NCI-H2227 (cell line): ENCODE results near the gene HK1.
"Not testable (repeated sequence)": the region's sequence is repeated elsewhere in the genome, so short reads cannot be mapped to it uniquely, and the experiment has no call there.

ENCODE experiments used
- DNase-seq: peaks from one replicate; lab custom pipeline; 2025; ENCODE audit not compliant: unreplicated experiment; lab: John Stamatoyannopoulos, UW

HK1 gene

DNA sequence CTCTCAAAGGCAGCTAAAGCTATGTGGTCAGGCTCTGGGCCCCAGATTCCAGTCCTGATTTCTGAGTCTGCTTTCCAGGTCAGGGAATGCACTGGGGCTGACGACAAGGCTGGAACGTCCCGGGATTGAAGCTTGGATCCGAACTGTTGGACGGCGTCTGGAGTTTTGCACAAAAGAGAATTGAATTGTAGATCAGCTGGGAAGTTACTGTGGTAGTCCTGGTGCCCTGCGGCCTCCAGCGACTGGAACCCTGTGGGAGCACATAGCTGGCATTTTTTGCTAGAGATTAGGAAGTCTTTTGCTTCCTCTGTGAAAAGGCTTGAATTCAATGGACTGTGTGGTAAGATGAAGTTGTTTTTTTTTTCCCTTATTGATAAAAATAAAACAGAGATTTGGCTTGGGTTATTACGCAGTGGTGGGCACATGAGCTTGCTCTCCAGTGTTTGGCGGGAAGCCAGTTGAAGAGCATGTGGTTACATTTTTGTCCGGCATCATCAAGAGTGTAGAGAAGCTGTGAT lies at the start of gene HK1:
Gene HK1, plus strand, starts transcription at position 51 of the 518 bp plus-strand sequence.
- DNase-seq = no peak

DNA sequence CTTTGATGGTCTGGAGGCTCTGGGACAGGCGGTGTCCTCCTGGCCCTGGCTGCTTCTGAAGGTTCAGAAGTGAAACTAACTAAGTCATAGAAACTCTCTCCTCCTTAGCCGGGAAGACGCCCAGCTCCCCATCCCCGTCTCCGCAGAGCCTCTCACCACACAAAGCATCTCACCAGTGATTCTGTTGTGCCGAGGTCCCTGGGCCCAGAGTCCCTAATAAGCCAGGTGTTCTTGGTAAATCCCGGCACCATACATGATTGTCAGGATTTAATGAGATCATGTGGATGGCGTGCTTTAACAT lies 48.7 kb upstream of the HK1 start:
- DNase-seq = no peak

GRCh38 chr10:69230128-69230527 lies 48.2 kb upstream of the HK1 start:
- no peak for DNase-seq

DNA sequence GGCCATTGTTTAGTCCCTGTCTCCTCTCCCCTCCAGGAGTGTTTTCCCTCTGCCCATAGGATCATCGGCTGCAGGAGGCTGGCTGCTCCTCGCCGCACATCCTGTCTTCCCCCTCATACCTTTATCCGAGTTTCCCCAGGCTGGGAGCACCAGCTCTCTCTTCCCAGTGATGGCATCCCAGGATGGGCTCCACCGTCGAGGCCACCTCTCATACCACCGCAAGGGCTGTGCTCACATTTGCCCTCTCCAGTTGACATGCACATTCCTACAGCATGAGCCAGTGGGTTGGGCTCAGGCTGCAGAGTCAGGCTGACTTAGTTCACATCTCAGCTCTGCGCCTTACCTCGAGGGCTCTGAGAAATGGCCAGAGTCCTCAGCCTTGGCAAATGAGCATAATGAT lies 46.0 kb upstream of the HK1 start:
- no peak for DNase-seq

GRCh38 chr10:69232736-69233480 lies 45.4 kb upstream of the HK1 start:
- DNase-seq = no peak

DNA sequence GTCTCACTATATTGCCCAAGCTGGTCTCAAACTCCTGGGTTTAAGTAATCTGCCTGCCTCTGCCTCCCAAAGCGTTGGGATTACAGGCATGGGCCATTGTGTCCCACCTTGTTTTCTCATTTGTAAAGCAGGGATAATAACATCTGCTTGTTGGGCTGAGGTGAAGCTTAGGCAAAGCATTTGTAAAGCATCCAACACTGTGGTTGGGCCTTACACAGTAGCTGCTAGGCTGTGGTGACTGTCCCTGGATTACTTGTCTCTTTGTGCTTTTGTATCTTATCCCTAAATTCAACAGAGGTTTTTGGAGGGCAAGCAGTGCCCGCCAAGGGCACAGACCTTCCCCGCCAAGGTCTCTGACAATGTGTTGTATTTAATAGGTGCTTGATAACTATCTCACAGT lies 43.8 kb upstream of the HK1 start:
- no peak for DNase-seq

- DNase-seq = peak; percentile 84
These were observed 40.7 kb upstream of the HK1 start for GRCh38 chr10:69237528-69238159.

GRCh38 chr10:69239136-69239535 lies 39.2 kb upstream of the HK1 start:
- DNase-seq = no peak

DNA sequence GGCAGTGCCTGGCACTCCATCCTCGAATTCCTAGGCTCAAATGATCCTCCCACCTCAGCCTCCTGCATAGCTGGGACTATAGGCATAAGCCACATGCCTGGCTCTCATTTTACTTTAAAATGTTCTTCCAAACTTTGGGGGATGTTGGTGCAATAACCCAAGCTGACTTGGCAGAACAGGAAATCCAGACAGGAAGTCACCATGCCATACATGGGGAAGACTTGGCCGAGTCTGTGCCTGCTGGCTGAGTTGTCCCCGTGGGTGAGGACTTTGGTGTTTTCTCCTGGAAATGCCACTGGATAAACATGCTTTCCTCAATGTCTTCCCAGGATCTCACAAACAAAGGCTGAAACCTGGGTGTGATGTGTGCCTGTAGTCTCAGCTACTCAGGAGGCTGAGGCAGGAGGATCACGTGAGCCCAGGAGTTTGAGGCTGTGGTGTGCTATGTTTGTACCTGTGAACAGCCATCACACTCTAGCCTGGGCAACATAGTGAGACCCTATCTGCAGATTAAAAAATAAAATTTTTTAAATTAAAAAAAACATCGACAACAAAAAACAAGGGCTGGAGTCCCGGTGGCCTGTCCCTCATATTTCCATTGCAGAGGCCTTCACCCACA lies 38.4 kb upstream of the HK1 start:
- DNase-seq = no peak

DNA sequence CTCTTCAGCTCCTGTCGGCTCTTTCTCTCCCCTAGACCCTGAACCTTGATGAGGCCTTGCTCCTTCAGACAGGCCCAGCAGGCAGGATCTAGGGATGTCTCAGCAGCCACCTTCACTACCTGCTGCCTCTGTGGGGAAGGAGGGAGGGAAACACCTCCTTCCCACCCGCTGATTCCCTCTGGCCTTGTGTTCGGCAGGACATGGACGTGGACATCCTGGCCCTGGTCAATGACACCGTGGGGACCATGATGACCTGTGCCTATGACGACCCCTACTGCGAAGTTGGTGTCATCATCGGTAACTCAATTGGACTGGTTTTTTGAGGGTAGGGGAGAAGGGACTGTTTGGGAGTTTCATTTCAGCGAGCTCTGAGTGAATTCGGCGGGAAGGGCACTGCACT lies 37.8 kb upstream of the HK1 start:
- no peak for DNase-seq

DNA sequence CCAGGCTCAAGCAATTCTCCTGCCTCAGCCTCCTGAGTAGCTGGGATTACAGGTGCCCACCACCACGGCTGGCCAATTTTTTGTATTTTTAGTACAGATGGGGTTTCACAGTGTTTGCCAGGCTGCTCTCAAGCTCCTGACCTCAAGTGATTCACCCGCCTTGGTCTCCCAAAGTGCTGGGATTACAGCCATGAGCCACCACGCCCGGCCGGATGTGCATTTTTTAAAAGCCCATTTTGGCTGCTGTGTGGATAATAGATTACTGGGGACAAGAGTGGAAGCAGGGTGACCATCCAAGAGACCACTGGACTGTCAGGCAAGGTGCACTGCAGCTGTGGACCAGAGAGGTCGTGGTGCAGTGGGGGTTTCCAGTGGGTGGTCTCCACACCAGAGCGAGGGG lies 36.7 kb upstream of the HK1 start:
- no peak for DNase-seq

GRCh38 chr10:69242040-69242851 lies 36.0 kb upstream of the HK1 start:
- no peak for DNase-seq

DNA sequence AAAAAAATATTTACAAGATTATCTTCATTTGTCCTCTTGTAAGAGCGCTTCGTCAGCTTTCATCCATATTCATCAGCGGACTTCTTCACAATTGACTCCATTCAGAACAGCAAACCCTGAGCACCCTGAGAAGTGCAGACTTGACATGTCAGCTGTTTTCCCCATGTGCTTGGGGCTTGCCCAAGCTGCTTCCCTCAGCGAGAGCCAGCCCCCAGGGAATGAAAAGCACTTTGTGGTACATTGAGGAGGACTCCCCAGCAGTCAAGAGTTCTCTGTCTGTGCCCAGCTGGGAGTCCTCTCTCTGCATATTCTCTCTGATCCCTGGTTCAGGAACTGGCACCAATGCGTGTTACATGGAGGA lies 35.5 kb upstream of the HK1 start:
- DNase-seq = no peak

DNA sequence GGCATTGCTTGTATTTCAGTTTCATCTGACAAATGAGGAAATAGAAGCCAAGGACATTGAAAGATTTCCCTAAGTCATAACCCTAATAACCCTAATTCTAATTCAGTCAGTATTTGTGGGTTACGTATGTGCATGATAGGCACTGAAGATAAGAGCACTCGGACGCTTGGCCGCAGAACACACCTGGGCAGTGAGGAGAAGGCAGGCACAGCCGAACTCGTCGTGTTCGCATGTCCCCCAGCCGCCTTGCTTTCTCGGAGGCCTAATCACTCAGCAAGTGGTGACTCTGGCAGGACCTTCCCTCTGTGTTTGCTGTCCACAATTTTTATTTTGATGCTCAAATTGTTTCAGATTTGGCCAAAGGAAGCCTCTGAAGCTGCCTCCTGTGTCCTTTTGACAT lies 34.5 kb upstream of the HK1 start:
- DNase-seq = no peak

- no peak for DNase-seq
These were observed 32.3 kb upstream of the HK1 start for GRCh38 chr10:69246036-69246435.

DNA sequence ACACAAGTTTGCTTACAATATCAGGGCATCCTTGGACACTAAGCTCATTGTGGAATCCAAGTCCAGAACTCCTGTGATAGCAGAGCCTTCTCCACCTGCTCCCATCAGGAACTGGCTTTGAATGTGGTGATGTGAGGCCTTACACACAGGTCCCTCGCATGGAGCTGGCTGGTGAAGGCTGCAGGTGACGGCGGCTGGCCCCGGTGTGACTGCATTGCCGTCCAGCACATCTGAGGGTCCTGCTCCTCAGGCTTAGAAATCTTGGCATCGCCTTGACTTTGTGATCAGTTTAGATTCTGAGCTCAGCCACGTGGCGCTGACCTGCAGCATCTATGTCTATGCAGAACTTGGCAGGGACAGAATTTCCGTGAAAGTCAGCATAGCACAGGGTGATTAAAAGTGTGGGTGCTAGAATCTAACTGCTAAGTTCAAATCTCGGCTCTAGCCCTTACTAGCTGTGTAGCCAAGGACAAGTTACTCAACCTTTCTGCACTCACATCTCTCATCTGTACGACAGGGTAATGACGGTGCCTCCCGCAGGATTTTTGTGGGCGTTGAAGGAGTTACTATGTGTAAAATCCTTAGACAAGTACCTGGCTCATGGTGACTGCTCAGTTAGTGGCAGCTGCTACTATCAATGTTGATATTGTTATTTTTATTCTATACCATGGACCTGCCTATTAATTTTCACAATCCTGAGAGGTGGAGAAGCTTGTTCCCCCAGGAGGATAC lies 31.5 kb upstream of the HK1 start:
- no peak for DNase-seq

DNA sequence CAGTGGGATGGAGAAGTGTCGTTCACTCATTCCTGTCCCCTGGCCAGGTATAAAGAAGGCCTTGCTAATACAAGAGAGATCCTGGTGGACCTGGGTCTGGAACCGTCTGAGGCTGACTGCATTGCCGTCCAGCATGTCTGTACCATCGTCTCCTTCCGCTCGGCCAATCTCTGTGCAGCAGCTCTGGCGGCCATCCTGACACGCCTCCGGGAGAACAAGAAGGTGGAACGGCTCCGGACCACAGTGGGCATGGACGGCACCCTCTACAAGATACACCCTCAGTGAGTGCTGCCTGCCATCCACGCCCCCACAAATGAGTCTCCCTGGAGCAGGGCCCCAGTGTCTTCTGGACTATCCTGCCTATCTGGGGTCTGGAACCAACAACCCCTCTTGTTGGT lies 31.0 kb upstream of the HK1 start:
- DNase-seq = no peak

DNA sequence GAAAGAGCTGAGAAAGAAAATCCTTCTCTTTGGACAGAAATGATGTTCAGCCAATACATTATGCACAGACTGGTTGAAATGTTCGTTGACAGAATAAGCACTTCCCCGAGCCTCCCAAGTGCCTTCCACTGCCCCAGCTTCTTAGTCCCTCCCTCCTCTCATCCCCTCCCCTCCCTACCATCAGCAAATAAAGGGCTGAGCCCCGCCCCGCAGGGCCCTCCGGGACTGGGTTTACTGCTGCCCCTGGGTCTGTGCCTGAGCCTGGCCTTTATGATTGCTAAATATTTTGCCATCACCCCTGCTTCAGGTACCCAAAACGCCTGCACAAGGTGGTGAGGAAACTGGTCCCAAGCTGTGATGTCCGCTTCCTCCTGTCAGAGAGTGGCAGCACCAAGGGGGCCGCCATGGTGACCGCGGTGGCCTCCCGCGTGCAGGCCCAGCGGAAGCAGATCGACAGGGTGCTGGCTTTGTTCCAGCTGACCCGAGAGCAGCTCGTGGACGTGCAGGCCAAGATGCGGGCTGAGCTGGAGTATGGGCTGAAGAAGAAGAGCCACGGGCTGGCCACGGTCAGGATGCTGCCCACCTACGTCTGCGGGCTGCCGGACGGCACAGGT lies 30.1 kb upstream of the HK1 start:
- no peak for DNase-seq

DNA sequence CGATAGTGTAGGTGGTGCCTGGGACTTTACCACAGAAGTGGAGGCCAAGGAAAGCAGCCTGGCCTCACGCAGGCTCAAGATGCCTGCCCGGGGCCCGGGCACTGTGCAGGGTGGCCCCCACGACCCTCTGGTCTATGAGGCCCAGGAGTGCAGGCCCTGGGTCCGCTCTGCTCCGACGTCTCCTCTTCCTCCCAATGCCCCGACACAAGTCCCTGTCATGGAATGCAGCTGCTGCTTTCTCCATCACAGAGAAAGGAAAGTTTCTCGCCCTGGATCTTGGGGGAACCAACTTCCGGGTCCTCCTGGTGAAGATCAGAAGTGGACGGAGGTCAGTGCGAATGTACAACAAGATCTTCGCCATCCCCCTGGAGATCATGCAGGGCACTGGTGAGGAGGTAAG lies 28.3 kb upstream of the HK1 start:
- DNase-seq = no peak

GRCh38 chr10:69251417-69251816 lies 26.9 kb upstream of the HK1 start:
- DNase-seq = not testable (repeated sequence)

- no peak for DNase-seq
These were observed 25.1 kb upstream of the HK1 start for GRCh38 chr10:69253171-69253570.
